GM10266 (cell line): Measurements from ENCODE around the gene EYA3.

Experiments
- DNase-seq: peaks from one replicate; pipeline ENCODE4 v3.0.0; 2012; ENCODE audit errors: extremely low spot score
- CTCF ChIP-seq: IDR thresholded peaks from 2 replicates; pipeline ENCODE4 v1.5.1; 2012; ENCODE audit warnings: mild to moderate bottlenecking, low read depth; ENCODE audit not compliant: control insufficient read depth, insufficient read depth; ENCODE audit errors: missing control alignments

Gene EYA3

GRCh38 chr1:27994060-27994459, 94.3 kb downstream of the EYA3 start:
- DNase-seq: no peak
- no peak for TF ChIP-seq CTCF

GRCh38 chr1:27993241-27993640, 95.2 kb downstream of the EYA3 start:
- TF ChIP-seq CTCF: no peak

GRCh38 chr1:27992276-27992675, 96.1 kb downstream of the EYA3 start:
- no peak for DNase-seq
- no peak for TF ChIP-seq CTCF

More at GRCh38 chr1:27993241-27993640, 95.2 kb downstream of the EYA3 start:
- DNase-seq: no peak

- TF ChIP-seq CTCF: no peak
- DNase-seq: no peak
Measured at GRCh38 chr1:27990920-27991537, 97.4 kb downstream of the EYA3 start.

GRCh38 chr1:27981145-27981544, 107.3 kb downstream of the EYA3 start:
- no peak for DNase-seq
- no peak for TF ChIP-seq CTCF

GRCh38 chr1:27980216-27980845, 108.1 kb downstream of the EYA3 start:
- DNase-seq: no peak
- TF ChIP-seq CTCF: no peak

- DNase-seq: no peak
- TF ChIP-seq CTCF: no peak
Measured at GRCh38 chr1:27979859-27980201, 108.6 kb downstream of the EYA3 start.
